BE2C (cell line): ENCODE data around the gene SH2B3.

Experiments
- DNase-seq: peaks from one replicate; pipeline ENCODE4 v3.0.0-alpha.2; 2020
- H3K27me3 ChIP-seq: fragments of 250-450 bp; sonication (Bioruptor Pico); 2 replicates; pipeline ENCODE4 v1.5.1; 2020; ENCODE audit warnings: mild to moderate bottlenecking
- H3K36me3 ChIP-seq: fragments of 250-450 bp; sonication (Bioruptor Pico); 2 replicates; pipeline ENCODE4 v1.5.1; 2020; ENCODE audit warnings: mild to moderate bottlenecking
- H3K4me1 ChIP-seq: fragments of 250-450 bp; sonication (Bioruptor Pico); 2 replicates; pipeline ENCODE4 v1.5.1; 2020
- H3K4me3 ChIP-seq: 2 replicates; pipeline ENCODE4 v1.5.1; 2011; ENCODE audit warnings: low read depth, low read length
- H3K9me3 ChIP-seq: fragments of 250-450 bp; sonication (Bioruptor Pico); 2 replicates; pipeline ENCODE4 v1.5.1; 2020
- CTCF ChIP-seq: IDR thresholded peaks from 2 replicates; pipeline ENCODE4 v1.5.1; 2012; ENCODE audit warnings: mild to moderate bottlenecking, low read depth, low read length

The SH2B3 gene

GRCh38 chr12:111414711-111415252 lies 9.1 kb downstream of the SH2B3 start:
- H3K9me3 ChIP-seq, result no peaks in the 10 kb centered on the region
- no peaks in the 10 kb centered on the region for H3K27me3 ChIP-seq
- no peak for TF ChIP-seq CTCF
- no peak for DNase-seq
- peaks cover 21% of the 10 kb centered on the region for H3K4me1 ChIP-seq
- H3K36me3 ChIP-seq, result peaks cover 14% of the 10 kb centered on the region
- H3K4me3 ChIP-seq, result no peak overlapping the region

- H3K4me3 ChIP-seq, result no peak overlapping the region
- H3K4me1 ChIP-seq, result peaks cover 10% of the 10 kb centered on the region
- peaks cover 18% of the 10 kb centered on the region for H3K36me3 ChIP-seq
- TF ChIP-seq CTCF, result no peak
- no peaks in the 10 kb centered on the region for H3K27me3 ChIP-seq
- no peak for DNase-seq
- H3K9me3 ChIP-seq, result no peaks in the 10 kb centered on the region
These were observed 11.6 kb downstream of the SH2B3 start for GRCh38 chr12:111417290-111417689.

GRCh38 chr12:111417784-111418593 lies 12.3 kb downstream of the SH2B3 start:
- no peak overlapping the region for H3K4me3 ChIP-seq
- no peak for DNase-seq
- no peaks in the 10 kb centered on the region for H3K9me3 ChIP-seq
- TF ChIP-seq CTCF, result no peak
- peaks cover 18% of the 10 kb centered on the region for H3K36me3 ChIP-seq
- no peaks in the 10 kb centered on the region for H3K27me3 ChIP-seq
- peaks cover 8% of the 10 kb centered on the region for H3K4me1 ChIP-seq

GRCh38 chr12:111418594-111418880 lies 12.8 kb downstream of the SH2B3 start:
- TF ChIP-seq CTCF, result no peak
- Histone ChIP-seq H3K36me3 (peaks cover 18% of the 10 kb centered on the region), H3K9me3 (no peaks in the 10 kb centered on the region), H3K27me3 (no peaks in the 10 kb centered on the region), H3K4me1 (peaks cover 3% of the 10 kb centered on the region), H3K4me3 (no peak overlapping the region)
- DNase-seq, result no peak

- Histone ChIP-seq H3K36me3 (peaks cover 18% of the 10 kb centered on the region), H3K9me3 (no peaks in the 10 kb centered on the region), H3K4me1 (no peaks in the 10 kb centered on the region), H3K27me3 (no peaks in the 10 kb centered on the region), H3K4me3 (no peak overlapping the region)
- no peak for TF ChIP-seq CTCF
- DNase-seq, result no peak
These were observed 14.1 kb downstream of the SH2B3 start for GRCh38 chr12:111419784-111420183.

- H3K4me3 ChIP-seq, result no peak overlapping the region
- H3K36me3 ChIP-seq, result peaks cover 18% of the 10 kb centered on the region
- TF ChIP-seq CTCF, result no peak
- H3K27me3 ChIP-seq, result no peaks in the 10 kb centered on the region
- H3K9me3 ChIP-seq, result no peaks in the 10 kb centered on the region
- no peaks in the 10 kb centered on the region for H3K4me1 ChIP-seq
- no peak for DNase-seq
These were observed 14.8 kb downstream of the SH2B3 start for GRCh38 chr12:111420494-111420893.
